Measurements from ENCODE around the gene PRAC1.

Gene PRAC1

GRCh38 chr17:48715496-48716399 is 6.6 kb downstream of the PRAC1 start:
- H3K27ac ChIP-seq, result no peak overlapping the region
- DNase-seq (ENCODE audit: low read depth, low spot score), result no peak

- H3K27ac ChIP-seq, result no peak overlapping the region
- DNase-seq (ENCODE audit: low read depth, low spot score), result no peak
These were observed 11.2 kb downstream of the PRAC1 start for GRCh38 chr17:48711128-48711527.

- H3K27ac ChIP-seq, result no peak overlapping the region
These were observed 17.7 kb downstream of the PRAC1 start for GRCh38 chr17:48704361-48705248.

GRCh38 chr17:48701864-48702532 is 20.3 kb downstream of the PRAC1 start:
- H3K27ac ChIP-seq, result no peak overlapping the region
- DNase-seq (ENCODE audit: low read depth, low spot score), result no peak

More at GRCh38 chr17:48704361-48705248, 17.7 kb downstream of the PRAC1 start:
- no peak for DNase-seq (ENCODE audit: low read depth, low spot score)

DNA sequence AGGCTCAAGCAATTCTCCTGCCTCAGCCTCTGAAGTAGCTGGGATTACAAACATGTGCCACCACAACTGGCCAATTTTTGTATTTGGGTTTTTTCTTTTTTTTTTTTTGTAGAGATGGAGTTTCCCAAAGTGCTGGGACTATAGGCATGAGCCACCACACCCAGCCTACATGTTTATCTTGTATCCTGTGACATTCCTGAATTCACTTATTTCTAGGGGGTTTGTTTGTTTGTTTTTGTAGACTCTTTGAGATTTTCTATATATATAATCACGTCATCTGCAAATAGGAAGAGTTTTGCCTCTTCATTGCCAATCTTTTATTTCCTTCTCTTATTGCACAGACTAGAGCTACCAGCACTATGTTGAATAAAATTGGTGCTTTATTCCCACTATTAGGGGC is 29.1 kb downstream of the PRAC1 start:
- no peak for DNase-seq (ENCODE audit: low read depth, low spot score)
- H3K27ac ChIP-seq, result no peak overlapping the region

DNA sequence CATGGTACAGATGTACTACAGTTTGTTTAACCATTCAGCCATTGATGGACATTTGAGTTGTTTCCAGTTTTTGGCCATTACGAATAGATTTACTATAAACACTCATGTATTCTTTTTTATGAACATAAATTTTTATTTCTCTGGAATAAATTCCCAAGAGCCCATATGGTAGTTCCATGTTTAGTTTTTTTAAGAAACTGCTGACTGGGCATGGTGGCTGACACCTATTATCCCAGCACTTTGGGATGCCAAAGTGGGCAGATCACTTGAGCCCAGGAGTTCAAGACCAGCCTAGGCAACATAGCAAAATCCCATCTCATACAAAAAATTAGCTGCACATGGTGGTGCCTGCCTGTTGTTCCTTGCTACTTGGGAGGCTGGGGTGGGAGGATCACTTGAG is 30.3 kb downstream of the PRAC1 start:
- DNase-seq (ENCODE audit: low read depth, low spot score), result no peak

GRCh38 chr17:48690655-48691054 is 31.7 kb downstream of the PRAC1 start:
- no peak for DNase-seq (ENCODE audit: low read depth, low spot score)
- no peak overlapping the region for H3K27ac ChIP-seq

More for the DNA sequence above, 30.3 kb downstream of the PRAC1 start:
- no peak overlapping the region for H3K27ac ChIP-seq

DNA sequence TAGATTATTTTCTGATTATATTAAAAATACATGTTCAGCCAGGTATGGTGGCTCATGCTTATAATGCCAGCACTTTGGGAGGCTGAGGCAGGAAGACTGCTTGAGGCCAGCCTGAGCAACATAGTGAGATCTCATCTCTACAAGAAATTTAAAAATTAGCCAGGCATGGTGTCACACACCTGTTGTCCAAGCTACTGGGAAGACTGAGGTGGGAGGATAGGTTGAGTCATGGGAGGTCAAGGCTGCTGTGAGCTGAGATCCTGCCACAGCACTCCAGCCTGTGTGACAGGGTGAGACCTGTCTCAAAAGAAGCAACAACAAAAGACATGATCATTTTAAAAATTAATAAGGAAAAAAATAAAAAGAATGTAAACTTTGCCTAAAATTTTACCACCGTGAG is 40.7 kb downstream of the PRAC1 start:
- DNase-seq (ENCODE audit: low read depth, low spot score), result no peak
- H3K27ac ChIP-seq, result no peak overlapping the region

GRCh38 chr17:48679385-48680096 is 42.8 kb downstream of the PRAC1 start:
- no peak overlapping the region for H3K27ac ChIP-seq
- DNase-seq (ENCODE audit: low read depth, low spot score), result no peak

- DNase-seq (ENCODE audit: low read depth, low spot score), result peak; percentile 27
- H3K27ac ChIP-seq, result no peak overlapping the region
These were observed 44.0 kb downstream of the PRAC1 start for GRCh38 chr17:48678141-48678971.

- no peak overlapping the region for H3K27ac ChIP-seq
- no peak for DNase-seq (ENCODE audit: low read depth, low spot score)
These were observed 45.3 kb downstream of the PRAC1 start for GRCh38 chr17:48676963-48677558.

DNA sequence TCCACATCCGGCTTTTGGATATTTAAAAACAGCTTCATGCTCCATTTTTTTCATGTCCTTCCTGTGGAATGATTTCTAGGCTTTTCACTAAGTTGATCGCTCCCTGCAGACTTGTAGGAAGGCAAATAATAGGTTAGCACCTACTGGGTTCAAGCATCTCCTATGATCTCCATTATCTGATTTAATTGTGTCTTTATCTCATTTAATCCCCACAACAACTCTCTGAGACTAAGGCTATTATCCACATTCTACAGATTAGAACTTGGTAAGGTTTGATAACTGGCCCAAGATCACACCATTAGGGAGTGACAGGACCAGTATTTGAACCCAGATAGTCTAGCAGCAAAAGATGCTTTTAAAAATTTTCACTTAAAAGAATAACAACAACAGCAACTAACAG is 50.0 kb downstream of the PRAC1 start:
- no peak for DNase-seq (ENCODE audit: low read depth, low spot score)
- H3K27ac ChIP-seq, result no peak overlapping the region

Measured in epithelial cell of prostate (primary cell).